K562 (cell line): ENCODE data around the gene GGNBP2. TPM values are rescaled to one million over a fixed set of nuclear protein-coding genes. Genes with fewer than 3 reads are reported as not detected.

Source experiments
- CEBPB ChIP-seq: fragments of 450-650 bp; IDR thresholded peaks from 2 replicates; pipeline ENCODE4 v1.6.1; 2016; ENCODE audit warnings: missing genetic modification characterization, missing compliant biosample characterization
- EP300 ChIP-seq: IDR thresholded peaks from 2 replicates; pipeline ENCODE4 v1.6.1; 2012; ENCODE audit warnings: low read length, improper control_type of control experiment
- GABPB1 ChIP-seq: sonication (generic); formaldehyde crosslinking; IDR thresholded peaks from 2 replicates; pipeline ENCODE4 v1.8.0; 2022; ENCODE audit warnings: mild to moderate bottlenecking, missing genetic modification reagents
- GTF2F1 ChIP-seq: IDR thresholded peaks from 2 replicates; pipeline ENCODE4 v1.6.1; 2011; ENCODE audit warnings: low read depth, low read length, improper control_type of control experiment
- MAFF ChIP-seq: IDR thresholded peaks from 2 replicates; pipeline ENCODE4 v1.6.1; 2012; ENCODE audit warnings: low read length, improper control_type of control experiment
- NR2C1 ChIP-seq, 2 experiments: fragments of 450-650 bp; IDR thresholded peaks; 2 replicates each; pipeline ENCODE4 v1.6.1; 2017; ENCODE audit warnings: mild to moderate bottlenecking in 2 of 2, antibody characterized with exemption in 1 of 2, inconsistent platforms in 1 of 2, missing compliant biosample characterization in 1 of 2, missing genetic modification characterization in 1 of 2
- PATZ1 ChIP-seq: fragments of 250-450 bp; sonication (Bioruptor Pico); IDR thresholded peaks from 2 replicates; pipeline ENCODE4 v1.5.0; 2020; ENCODE audit warnings: mild to moderate bottlenecking, borderline replicate concordance
- SMARCE1 ChIP-seq: fragments of 450-650 bp; IDR thresholded peaks from 2 replicates; pipeline ENCODE4 v1.7.1; 2016; ENCODE audit warnings: mild to moderate bottlenecking
- SRF ChIP-seq, 2 experiments: fragments of 250-450, 450-650 bp in 1 of 2; sonication (Bioruptor Pico) in 1 of 2; sonication (generic) in 1 of 2; formaldehyde crosslinking; IDR thresholded peaks; 2 replicates each; pipeline versions ENCODE4 v1.5.0 to v1.5.1; 2020 to 2022; ENCODE audit warnings: mild to moderate bottlenecking in 1 of 2, missing genetic modification reagents in 1 of 2
- SRSF3 ChIP-seq: fragments of 200-400 bp; formaldehyde crosslinking; IDR thresholded peaks from 2 replicates; pipeline ENCODE4 v1.6.1; 2016; ENCODE audit warnings: mild to moderate bottlenecking, low read length, moderate library complexity; ENCODE audit not compliant: insufficient read depth
- TAL1 ChIP-seq: fragments of 450-650 bp; IDR thresholded peaks from 2 replicates; pipeline ENCODE4 v1.6.1; 2016; ENCODE audit warnings: mild to moderate bottlenecking
- THAP7 ChIP-seq: fragments of 250-450 bp; sonication (Bioruptor Pico); IDR thresholded peaks from 2 replicates; pipeline ENCODE4 v1.5.0; 2021
- ZBTB8A ChIP-seq: fragments of 450-650 bp; IDR thresholded peaks from 2 replicates; pipeline ENCODE4 v1.6.1; 2018; ENCODE audit warnings: mild to moderate bottlenecking, moderate library complexity; ENCODE audit not compliant: partially characterized antibody
- polyA plus RNA-seq, 8 experiments: library from polyadenylated mRNA; depleted of rRNA in 4 of 8; stranded (reverse) in 5 of 8; unstranded in 3 of 8; fragments of >200 nt; fragmentation: Nextera tagmentation in 2 of 8; fragmentation: Illumina TruSeq in 1 of 8; extraction: Ambion mirVana in 2 of 8; extraction: Trizol in 1 of 8; gene quantifications; 2 replicates each; pipeline versions ENCODE4 v1.2.1 to v1.2.3, GENCODE V29; 2011 to 2014; ENCODE audit warnings: inconsistent platforms in 1 of 8, missing spikeins in 1 of 8
- total RNA-seq, 7 experiments: library from RNA; depleted of rRNA in 6 of 7; stranded (reverse); fragments of >200 nt in 6 of 7; fragmentation: Illumina TruSeq in 2 of 7; extraction: Trizol in 2 of 7; gene quantifications; 2 replicates each; pipeline versions ENCODE4 v1.2.1 to v1.2.3, GENCODE V29; 2011 to 2021; ENCODE audit warnings: low replicate concordance in 1 of 7
- TF ChIP-seq, protein P1 (sequence below): fragments of 200-800 bp; sonication (Bioruptor generic); IDR thresholded peaks from 2 replicates; pipeline ENCODE4 v1.6.1; 2017; ENCODE audit warnings: missing genetic modification characterization, missing compliant biosample characterization
- TF ChIP-seq, protein P2 (sequence below): fragments of 450-650 bp; IDR thresholded peaks from 2 replicates; pipeline ENCODE4 v1.6.1; 2016; ENCODE audit warnings: mild to moderate bottlenecking
- TF ChIP-seq, protein P3 (sequence below): sonication (generic); formaldehyde crosslinking; IDR thresholded peaks from 2 replicates; pipeline ENCODE4 v1.8.0; 2023; ENCODE audit warnings: missing genetic modification reagents, mild to moderate bottlenecking, borderline replicate concordance

GGNBP2 gene
- total and polyA plus RNA-seq, 9 of the 15 experiments (the other 6 are each of a cell fraction or from before 2014, with no cell fraction given): 35.7 to 96.6 (median 64.1) TPM

GRCh38 chr17:36590082-36590481 lies 45.4 kb downstream of the GGNBP2 start (continued):
- TF ChIP-seq ZBTB8A: no peak
- TF ChIP-seq SRF (CRISPR knock-in tag; IDR thresholded peaks at IDR 0.05): 0 out of 4 replicates have a peak, but pooled peaks of 1 of the 2 experiments have one; percentile 13
- TF ChIP-seq SMARCE1: no peak
- TF ChIP-seq MAFF: no peak
- TF ChIP-seq, protein P1, sequence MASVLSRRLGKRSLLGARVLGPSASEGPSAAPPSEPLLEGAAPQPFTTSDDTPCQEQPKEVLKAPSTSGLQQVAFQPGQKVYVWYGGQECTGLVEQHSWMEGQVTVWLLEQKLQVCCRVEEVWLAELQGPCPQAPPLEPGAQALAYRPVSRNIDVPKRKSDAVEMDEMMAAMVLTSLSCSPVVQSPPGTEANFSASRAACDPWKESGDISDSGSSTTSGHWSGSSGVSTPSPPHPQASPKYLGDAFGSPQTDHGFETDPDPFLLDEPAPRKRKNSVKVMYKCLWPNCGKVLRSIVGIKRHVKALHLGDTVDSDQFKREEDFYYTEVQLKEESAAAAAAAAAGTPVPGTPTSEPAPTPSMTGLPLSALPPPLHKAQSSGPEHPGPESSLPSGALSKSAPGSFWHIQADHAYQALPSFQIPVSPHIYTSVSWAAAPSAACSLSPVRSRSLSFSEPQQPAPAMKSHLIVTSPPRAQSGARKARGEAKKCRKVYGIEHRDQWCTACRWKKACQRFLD: 0 out of 2 replicates have a peak, but pooled peaks have one; percentile 26
- TF ChIP-seq PATZ1 (CRISPR knock-in tag): no peak
- TF ChIP-seq THAP7: no peak
- peak; percentile 66 for TF ChIP-seq EP300
- no peak for TF ChIP-seq SRSF3
- TF ChIP-seq, protein P2, sequence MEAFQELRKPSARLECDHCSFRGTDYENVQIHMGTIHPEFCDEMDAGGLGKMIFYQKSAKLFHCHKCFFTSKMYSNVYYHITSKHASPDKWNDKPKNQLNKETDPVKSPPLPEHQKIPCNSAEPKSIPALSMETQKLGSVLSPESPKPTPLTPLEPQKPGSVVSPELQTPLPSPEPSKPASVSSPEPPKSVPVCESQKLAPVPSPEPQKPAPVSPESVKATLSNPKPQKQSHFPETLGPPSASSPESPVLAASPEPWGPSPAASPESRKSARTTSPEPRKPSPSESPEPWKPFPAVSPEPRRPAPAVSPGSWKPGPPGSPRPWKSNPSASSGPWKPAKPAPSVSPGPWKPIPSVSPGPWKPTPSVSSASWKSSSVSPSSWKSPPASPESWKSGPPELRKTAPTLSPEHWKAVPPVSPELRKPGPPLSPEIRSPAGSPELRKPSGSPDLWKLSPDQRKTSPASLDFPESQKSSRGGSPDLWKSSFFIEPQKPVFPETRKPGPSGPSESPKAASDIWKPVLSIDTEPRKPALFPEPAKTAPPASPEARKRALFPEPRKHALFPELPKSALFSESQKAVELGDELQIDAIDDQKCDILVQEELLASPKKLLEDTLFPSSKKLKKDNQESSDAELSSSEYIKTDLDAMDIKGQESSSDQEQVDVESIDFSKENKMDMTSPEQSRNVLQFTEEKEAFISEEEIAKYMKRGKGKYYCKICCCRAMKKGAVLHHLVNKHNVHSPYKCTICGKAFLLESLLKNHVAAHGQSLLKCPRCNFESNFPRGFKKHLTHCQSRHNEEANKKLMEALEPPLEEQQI: no peak
- TF ChIP-seq NR2C1 (IDR thresholded peaks at IDR 0.05): no peak
- TF ChIP-seq NR2C1 (tag; IDR thresholded peaks at IDR 0.05): no peak
- no peak for TF ChIP-seq GTF2F1
- TF ChIP-seq TAL1: peak; percentile 23; the same call in 1 of the 2 replicates
- peak; percentile 97 for TF ChIP-seq CEBPB
- no peak for TF ChIP-seq GABPB1 (CRISPR knock-in tag)
- TF ChIP-seq, protein P3, sequence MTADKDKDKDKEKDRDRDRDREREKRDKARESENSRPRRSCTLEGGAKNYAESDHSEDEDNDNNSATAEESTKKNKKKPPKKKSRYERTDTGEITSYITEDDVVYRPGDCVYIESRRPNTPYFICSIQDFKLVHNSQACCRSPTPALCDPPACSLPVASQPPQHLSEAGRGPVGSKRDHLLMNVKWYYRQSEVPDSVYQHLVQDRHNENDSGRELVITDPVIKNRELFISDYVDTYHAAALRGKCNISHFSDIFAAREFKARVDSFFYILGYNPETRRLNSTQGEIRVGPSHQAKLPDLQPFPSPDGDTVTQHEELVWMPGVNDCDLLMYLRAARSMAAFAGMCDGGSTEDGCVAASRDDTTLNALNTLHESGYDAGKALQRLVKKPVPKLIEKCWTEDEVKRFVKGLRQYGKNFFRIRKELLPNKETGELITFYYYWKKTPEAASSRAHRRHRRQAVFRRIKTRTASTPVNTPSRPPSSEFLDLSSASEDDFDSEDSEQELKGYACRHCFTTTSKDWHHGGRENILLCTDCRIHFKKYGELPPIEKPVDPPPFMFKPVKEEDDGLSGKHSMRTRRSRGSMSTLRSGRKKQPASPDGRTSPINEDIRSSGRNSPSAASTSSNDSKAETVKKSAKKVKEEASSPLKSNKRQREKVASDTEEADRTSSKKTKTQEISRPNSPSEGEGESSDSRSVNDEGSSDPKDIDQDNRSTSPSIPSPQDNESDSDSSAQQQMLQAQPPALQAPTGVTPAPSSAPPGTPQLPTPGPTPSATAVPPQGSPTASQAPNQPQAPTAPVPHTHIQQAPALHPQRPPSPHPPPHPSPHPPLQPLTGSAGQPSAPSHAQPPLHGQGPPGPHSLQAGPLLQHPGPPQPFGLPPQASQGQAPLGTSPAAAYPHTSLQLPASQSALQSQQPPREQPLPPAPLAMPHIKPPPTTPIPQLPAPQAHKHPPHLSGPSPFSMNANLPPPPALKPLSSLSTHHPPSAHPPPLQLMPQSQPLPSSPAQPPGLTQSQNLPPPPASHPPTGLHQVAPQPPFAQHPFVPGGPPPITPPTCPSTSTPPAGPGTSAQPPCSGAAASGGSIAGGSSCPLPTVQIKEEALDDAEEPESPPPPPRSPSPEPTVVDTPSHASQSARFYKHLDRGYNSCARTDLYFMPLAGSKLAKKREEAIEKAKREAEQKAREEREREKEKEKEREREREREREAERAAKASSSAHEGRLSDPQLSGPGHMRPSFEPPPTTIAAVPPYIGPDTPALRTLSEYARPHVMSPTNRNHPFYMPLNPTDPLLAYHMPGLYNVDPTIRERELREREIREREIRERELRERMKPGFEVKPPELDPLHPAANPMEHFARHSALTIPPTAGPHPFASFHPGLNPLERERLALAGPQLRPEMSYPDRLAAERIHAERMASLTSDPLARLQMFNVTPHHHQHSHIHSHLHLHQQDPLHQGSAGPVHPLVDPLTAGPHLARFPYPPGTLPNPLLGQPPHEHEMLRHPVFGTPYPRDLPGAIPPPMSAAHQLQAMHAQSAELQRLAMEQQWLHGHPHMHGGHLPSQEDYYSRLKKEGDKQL (CRISPR knock-in tag): no peak
